ENCODE results near the gene DEDD2. TPM values are rescaled to one million over a fixed set of nuclear protein-coding genes. Genes with fewer than 3 reads are reported as not detected.

Gene DEDD2
- total and polyA plus RNA-seq, 5 experiments from 2014 or later, result 56.5 to 149 (median 117) TPM

DNA sequence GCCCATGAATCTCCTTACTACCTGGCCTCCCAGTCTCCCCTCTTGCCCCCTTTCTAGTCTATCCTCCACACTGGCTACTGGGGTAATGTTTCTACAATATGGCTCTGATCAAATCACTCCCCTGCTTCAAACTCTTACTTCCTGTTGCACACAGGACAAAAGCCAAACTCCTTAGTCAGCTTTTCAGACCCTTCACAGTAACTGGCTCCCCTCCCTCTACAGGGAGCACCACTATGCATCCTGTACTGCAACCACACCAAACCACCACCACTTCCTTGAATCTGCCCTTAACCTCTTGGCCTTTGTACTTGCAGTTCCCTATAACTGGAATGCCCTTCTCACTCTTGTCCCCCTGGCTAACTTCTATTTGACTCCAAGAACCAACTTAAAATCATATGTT lies 32.2 kb downstream of the DEDD2 start:
- no peaks in the 10 kb centered on the region for H3K9me3 Mint-ChIP-seq
- no peaks in the 10 kb centered on the region for H3K36me3 Mint-ChIP-seq
- H3K27ac Mint-ChIP-seq, result peak overlapping the region in 5 of 10 donors; percentile 7 to 63 (median 34)
- DNase-seq, result peak in 3 of 10 donors; percentile 30 to 43 (median 39)
- H3K27me3 Mint-ChIP-seq, result peaks cover 0 to 2% (median 0%) of the 10 kb centered on the region in 5 donors
- POLR2A ChIA-PET, result interaction anchor here (0.9 to 2.0 kb wide), 5 partner anchors 14 to 58 kb away, joined by 3 to 8 read pairs (median 5); no protein-coding TSS in a partner anchor
- H3K4me1 Mint-ChIP-seq, result peaks cover 31 to 54% (median 49%) of the 10 kb centered on the region in 4 donors
- peak; percentile 64 to 89 for ATAC-seq
- H3K4me3 Mint-ChIP-seq, result peak overlapping the region in 9 of 10 donors; percentile 24 to 68 (median 32)

DNA sequence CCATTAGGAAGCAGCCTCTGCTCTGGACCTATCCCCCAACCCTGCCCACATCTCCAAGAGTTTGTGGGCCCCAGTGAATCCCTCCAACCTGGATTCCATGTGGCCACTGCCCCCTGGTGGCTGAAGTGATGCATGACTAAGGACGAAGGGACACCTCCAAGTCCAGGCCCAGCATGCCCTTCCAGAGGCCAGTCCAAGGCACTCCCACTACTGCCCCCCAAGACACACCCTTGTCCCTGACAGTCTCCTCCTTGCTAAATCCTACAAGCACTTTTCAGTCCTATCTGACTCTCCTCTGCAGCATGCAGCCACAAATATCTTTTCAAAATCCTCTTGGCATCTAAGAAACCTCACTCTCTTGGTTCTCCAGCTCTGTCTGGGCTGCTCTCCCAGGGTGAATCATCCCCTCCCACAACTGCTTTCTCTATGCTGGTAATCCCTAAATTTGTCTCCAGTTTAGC lies 33.0 kb downstream of the DEDD2 start:
- Mint-ChIP-seq H3K27me3 (peaks cover 0 to 7% (median 2%) of the 10 kb centered on the region in 5 donors), H3K4me1 (peaks cover 29 to 55% (median 45%) of the 10 kb centered on the region in 4 donors), H3K9me3 (no peaks in the 10 kb centered on the region), H3K27ac (peak overlapping the region in 8 of 10 donors; percentile 15 to 85 (median 56)), H3K36me3 (no peaks in the 10 kb centered on the region), H3K4me3 (peak overlapping the region in 6 of 10 donors; percentile 7 to 68 (median 48))
- ATAC-seq (peak; percentile 49 to 86), DNase-seq (peak; percentile 30 to 82 (median 60))
- POLR2A ChIA-PET, result interaction anchor here (0.7 to 2.0 kb wide), 5 partner anchors 15 to 53 kb away, joined by 3 to 8 read pairs (median 5); no protein-coding TSS in a partner anchor

DNA sequence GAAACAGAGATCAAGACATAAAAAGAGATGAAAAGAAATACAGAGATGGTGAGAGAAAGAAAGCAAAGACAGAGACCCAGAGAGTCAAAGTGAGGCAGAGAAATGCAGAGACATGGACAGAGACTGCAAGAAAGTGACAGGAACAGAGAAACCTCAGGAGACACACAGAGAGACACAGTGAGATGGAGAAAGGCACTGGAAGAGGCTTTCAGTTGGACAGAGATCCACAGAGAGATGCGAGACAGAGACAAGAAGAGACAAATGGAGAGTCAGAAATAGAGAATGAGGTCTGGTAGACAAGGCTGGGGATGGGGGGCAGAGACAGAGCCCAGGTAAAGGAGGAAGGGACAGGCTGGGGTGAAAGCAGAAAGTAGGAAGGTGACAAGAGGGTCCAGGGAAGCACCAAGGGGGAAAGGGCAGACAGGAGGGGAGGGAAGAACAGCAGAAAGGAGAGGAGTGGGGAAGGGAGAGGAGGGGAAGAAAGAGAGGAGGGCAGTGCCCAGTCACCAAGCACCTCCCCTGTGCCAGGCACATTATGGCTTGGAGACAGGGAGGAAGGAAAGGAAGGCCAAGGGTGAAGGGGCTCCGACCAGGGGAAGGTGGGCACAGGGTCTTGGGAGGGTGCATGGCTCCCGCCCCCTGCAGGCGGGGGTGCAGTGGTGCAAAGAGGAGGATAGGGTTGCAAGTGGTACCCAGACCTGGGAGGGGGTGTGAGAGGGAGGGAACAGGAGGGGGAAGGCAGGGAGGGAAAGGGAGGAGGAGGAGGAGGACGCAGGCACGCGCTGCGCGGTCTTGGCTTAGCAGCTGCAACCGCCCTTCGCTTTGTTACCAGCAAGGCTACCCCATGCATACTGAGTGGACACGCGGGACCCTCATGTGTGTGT lies 38.4 kb downstream of the DEDD2 start:
- DNase-seq (peak in 1 of 10 donors; percentile 30), ATAC-seq (no peak)
- Mint-ChIP-seq H3K27ac (no peak overlapping the region), H3K27me3 (peaks cover 14 to 25% (median 22%) of the 10 kb centered on the region in 5 donors), H3K4me3 (no peak overlapping the region), H3K4me1 (peaks cover 21 to 36% (median 27%) of the 10 kb centered on the region in 4 donors), H3K36me3 (no peaks in the 10 kb centered on the region), H3K9me3 (no peaks in the 10 kb centered on the region)
- POLR2A ChIA-PET, result no interaction called here

- Mint-ChIP-seq H3K9me3 (no peaks in the 10 kb centered on the region), H3K36me3 (no peaks in the 10 kb centered on the region), H3K27ac (no peak overlapping the region), H3K4me3 (no peak overlapping the region), H3K27me3 (peaks cover 14 to 28% (median 22%) of the 10 kb centered on the region in 5 donors), H3K4me1 (peaks cover 15 to 26% (median 19%) of the 10 kb centered on the region in 4 donors)
- ATAC-seq, result no peak
- no peak for DNase-seq
- POLR2A ChIA-PET, result interaction anchor here (1.3 to 1.8 kb wide), 2 partner anchors 39 to 69 kb away, joined by 6 to 9 read pairs; no protein-coding TSS in a partner anchor
These were observed 39.8 kb downstream of the DEDD2 start for GRCh38 chr19:42177686-42178019.

DNA sequence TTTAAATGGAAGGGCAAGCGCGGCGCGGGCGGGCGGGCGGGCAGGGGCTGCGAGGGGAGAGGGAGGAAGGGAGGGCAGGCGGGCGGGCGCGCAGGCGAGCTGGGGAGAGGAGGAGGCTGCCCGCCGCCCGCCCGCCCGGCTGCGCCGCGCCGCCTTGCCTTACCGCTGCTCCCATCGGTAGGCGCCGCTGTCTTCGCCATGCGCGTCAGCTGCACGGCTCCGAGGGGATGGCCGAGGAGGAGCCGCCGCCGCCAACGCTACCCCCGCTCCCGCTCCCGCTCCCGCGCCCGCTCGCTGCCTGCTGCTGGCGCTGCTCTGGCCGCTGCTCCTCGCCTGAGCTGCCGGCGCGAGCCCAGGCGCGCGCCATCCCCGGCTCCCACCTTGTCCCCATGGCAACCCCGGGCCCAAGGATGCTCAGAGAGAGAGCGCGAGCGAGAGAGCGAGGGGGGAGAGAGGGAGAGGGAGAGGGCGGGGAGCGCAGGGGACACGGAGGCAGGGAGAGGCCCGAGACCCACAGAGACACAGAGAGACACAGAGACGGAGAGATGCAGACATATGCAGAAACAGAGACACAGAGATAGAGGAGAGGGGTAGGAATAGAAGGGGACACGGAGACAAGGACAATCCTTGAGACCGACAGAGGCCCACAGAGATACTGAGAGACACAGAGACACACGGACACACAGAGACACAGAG lies 40.3 kb downstream of the DEDD2 start:
- POLR2A ChIA-PET, result interaction anchor here (0.6 to 1.8 kb wide), 7 partner anchors 10 to 201 kb away, joined by 4 to 9 read pairs (median 5); no protein-coding TSS in a partner anchor
- Mint-ChIP-seq H3K9me3 (no peaks in the 10 kb centered on the region), H3K4me3 (peak overlapping the region in 1 of 10 donors; percentile 11), H3K36me3 (no peaks in the 10 kb centered on the region), H3K4me1 (peaks cover 13 to 21% (median 16%) of the 10 kb centered on the region in 4 donors), H3K27ac (no peak overlapping the region), H3K27me3 (peaks cover 14 to 28% (median 22%) of the 10 kb centered on the region in 5 donors)
- ATAC-seq, result peak; percentile 95 to 96
- peak; percentile 60 to 84 (median 69) for DNase-seq

- peak overlapping the region in 1 of 10 donors; percentile 63 for H3K27ac Mint-ChIP-seq
- peak overlapping the region; percentile 80 to 99 (median 90) for H3K4me3 Mint-ChIP-seq
- H3K36me3 Mint-ChIP-seq, result no peaks in the 10 kb centered on the region
- peaks cover 8 to 17% (median 13%) of the 10 kb centered on the region in 4 donors for H3K4me1 Mint-ChIP-seq
- ATAC-seq (peak; percentile 46 to 63), DNase-seq (no peak)
- no peaks in the 10 kb centered on the region for H3K9me3 Mint-ChIP-seq
- H3K27me3 Mint-ChIP-seq, result peaks cover 14 to 28% (median 22%) of the 10 kb centered on the region in 5 donors
- POLR2A ChIA-PET, result interaction anchor here (0.6 to 1.8 kb wide), 8 partner anchors 9 to 959 kb away, joined by 4 to 9 read pairs (median 5); no protein-coding TSS in a partner anchor
These were observed 40.9 kb downstream of the DEDD2 start for GRCh38 chr19:42176649-42176989.

DNA sequence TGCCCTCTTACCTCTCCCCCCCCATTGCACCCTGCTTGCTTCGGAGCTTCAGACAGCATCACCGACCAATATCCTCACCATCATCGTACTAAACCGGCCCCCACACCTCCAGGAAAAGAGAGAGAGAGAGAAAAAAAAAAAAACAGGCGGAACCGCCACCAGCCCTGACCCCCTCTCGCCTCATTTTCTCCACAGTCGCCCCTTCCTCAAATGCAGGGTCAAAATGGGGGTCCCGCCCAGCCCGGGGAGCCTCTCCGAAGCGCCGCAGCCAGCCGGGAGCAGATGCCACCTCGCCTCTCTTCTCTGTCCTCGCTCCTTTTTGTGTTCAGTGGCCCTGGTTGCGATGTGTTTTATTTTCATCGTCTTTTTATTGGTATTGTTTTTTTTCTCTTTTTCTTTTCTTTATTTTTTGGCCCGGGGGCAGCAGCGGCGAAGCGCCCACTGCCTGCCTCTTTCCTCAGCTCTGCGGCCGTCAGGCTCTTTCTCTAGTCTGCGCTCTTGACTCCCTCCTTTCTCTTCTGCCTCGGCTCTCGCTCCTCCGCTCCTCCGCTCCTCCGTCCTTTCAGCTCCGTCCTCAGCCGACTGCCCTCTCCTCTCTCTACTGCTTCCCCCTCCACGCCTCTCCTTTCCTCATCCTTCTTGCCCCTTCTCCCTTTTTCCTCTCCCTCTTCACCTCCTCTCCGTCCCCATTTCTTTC lies 41.4 kb downstream of the DEDD2 start:
- H3K4me1 Mint-ChIP-seq, result peaks cover 8 to 17% (median 13%) of the 10 kb centered on the region in 4 donors
- peak overlapping the region in 5 of 10 donors; percentile 19 to 76 (median 63) for H3K27ac Mint-ChIP-seq
- POLR2A ChIA-PET, result interaction anchor here (0.6 to 1.8 kb wide), 8 partner anchors 9 to 958 kb away, joined by 3 to 9 read pairs (median 5); no protein-coding TSS in a partner anchor
- peak in 2 of 10 donors; percentile 13 to 29 for DNase-seq
- ATAC-seq, result peak in 1 of 2 donors; percentile 43
- peak overlapping the region; percentile 80 to 99 (median 90) for H3K4me3 Mint-ChIP-seq
- H3K9me3 Mint-ChIP-seq, result no peaks in the 10 kb centered on the region
- H3K27me3 Mint-ChIP-seq, result peaks cover 14 to 28% (median 22%) of the 10 kb centered on the region in 5 donors
- H3K36me3 Mint-ChIP-seq, result no peaks in the 10 kb centered on the region

- peaks cover 8 to 17% (median 13%) of the 10 kb centered on the region in 4 donors for H3K4me1 Mint-ChIP-seq
- POLR2A ChIA-PET, result interaction anchor here (0.9 kb wide), 1 partner anchor 148 kb away, joined by 3 read pairs; no protein-coding TSS in a partner anchor
- no peaks in the 10 kb centered on the region for H3K9me3 Mint-ChIP-seq
- DNase-seq (no peak), ATAC-seq (no peak)
- peaks cover 14 to 27% (median 22%) of the 10 kb centered on the region in 5 donors for H3K27me3 Mint-ChIP-seq
- H3K27ac Mint-ChIP-seq, result peak overlapping the region in 3 of 10 donors; percentile 23 to 63 (median 53)
- H3K36me3 Mint-ChIP-seq, result no peaks in the 10 kb centered on the region
- peak overlapping the region; percentile 31 to 99 (median 90) for H3K4me3 Mint-ChIP-seq
These were observed 42.3 kb downstream of the DEDD2 start for GRCh38 chr19:42174958-42175734.

GRCh38 chr19:42174188-42174587 lies 43.3 kb downstream of the DEDD2 start:
- no peak for ATAC-seq
- H3K36me3 Mint-ChIP-seq, result no peaks in the 10 kb centered on the region
- H3K27ac Mint-ChIP-seq, result no peak overlapping the region
- H3K4me1 Mint-ChIP-seq, result peaks cover 8 to 17% (median 11%) of the 10 kb centered on the region in 4 donors
- peak overlapping the region in 3 of 10 donors; percentile 7 to 11 (median 8) for H3K4me3 Mint-ChIP-seq
- H3K27me3 Mint-ChIP-seq, result peaks cover 11 to 22% (median 21%) of the 10 kb centered on the region in 5 donors
- POLR2A ChIA-PET, result no interaction called here
- no peaks in the 10 kb centered on the region for H3K9me3 Mint-ChIP-seq
- no peak for DNase-seq

GRCh38 chr19:42173695-42174094 lies 43.8 kb downstream of the DEDD2 start:
- H3K9me3 Mint-ChIP-seq, result no peaks in the 10 kb centered on the region
- ATAC-seq, result no peak
- DNase-seq, result no peak
- POLR2A ChIA-PET, result no interaction called here
- peaks cover 11 to 22% (median 21%) of the 10 kb centered on the region in 5 donors for H3K27me3 Mint-ChIP-seq
- H3K36me3 Mint-ChIP-seq, result no peaks in the 10 kb centered on the region
- no peak overlapping the region for H3K27ac Mint-ChIP-seq
- H3K4me1 Mint-ChIP-seq, result peaks cover 8 to 17% (median 11%) of the 10 kb centered on the region in 4 donors
- H3K4me3 Mint-ChIP-seq, result peak overlapping the region in 2 of 10 donors; percentile 8 to 26

GRCh38 chr19:42172261-42172660 lies 45.2 kb downstream of the DEDD2 start:
- DNase-seq (no peak), ATAC-seq (no peak)
- no peaks in the 10 kb centered on the region for H3K9me3 Mint-ChIP-seq
- H3K4me3 Mint-ChIP-seq, result no peak overlapping the region
- H3K27me3 Mint-ChIP-seq, result peaks cover 11 to 22% (median 21%) of the 10 kb centered on the region in 5 donors
- POLR2A ChIA-PET, result no interaction called here
- H3K4me1 Mint-ChIP-seq, result peaks cover 8 to 17% (median 11%) of the 10 kb centered on the region in 4 donors
- no peaks in the 10 kb centered on the region for H3K36me3 Mint-ChIP-seq
- no peak overlapping the region for H3K27ac Mint-ChIP-seq
